ENCODE results near the gene WDHD1.

Gene WDHD1

DNA sequence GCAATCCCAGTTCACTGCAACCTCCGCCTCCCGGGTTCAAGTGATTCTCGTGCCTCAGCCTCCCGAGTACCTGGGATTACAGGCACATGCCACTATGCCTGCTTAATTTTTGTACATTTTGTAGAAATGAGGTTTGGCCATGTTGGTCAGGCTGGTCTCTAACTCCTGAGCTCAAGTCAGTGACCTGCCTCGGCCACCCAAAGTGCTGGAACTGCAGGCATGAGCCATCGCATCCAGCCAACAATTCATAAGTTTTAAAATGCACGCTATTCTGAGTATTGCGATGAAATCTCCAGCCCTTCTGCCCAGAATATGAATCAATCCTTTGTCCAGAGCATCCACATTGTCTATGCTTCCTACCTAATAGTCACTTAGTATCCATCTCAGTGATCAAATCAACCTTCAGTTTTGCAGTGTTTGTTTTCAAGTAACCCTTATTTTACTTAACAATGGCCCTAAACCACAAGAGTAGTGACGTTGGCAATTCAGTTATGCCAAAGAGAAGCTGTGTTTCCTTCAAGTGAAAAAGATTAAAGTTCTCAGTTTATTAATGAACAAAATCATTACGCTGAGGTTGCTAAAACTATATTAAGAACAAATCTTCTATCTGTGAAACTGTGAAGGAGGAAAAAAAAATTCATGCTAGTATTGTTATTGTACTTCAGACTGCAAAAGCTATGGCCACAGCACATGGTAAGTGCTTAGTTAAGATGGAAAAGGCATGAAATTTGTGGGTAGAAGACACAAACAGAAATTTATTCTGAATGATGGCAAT lies 135.2 kb downstream of the WDHD1 start:
- Histone ChIP-seq H3K27ac (ENCODE audit: low read depth, low read length) (no peak overlapping the region), H3K4me3 (ENCODE audit: low read depth, low read length) (no peak overlapping the region), H3K4me1 (ENCODE audit: control insufficient read depth, insufficient read depth, low read length) (peaks cover 15% of the 10 kb centered on the region), H3K9me3 (ENCODE audit: control insufficient read depth, insufficient read depth, low read depth, low read length) (no peaks in the 10 kb centered on the region), H3K36me3 (ENCODE audit: control insufficient read depth, insufficient read depth, low read length) (no peaks in the 10 kb centered on the region), H3K27me3 (ENCODE audit: control insufficient read depth, insufficient read depth, low read length) (no peaks in the 10 kb centered on the region), H3K9ac (ENCODE audit: low read length) (no peak overlapping the region)

DNA sequence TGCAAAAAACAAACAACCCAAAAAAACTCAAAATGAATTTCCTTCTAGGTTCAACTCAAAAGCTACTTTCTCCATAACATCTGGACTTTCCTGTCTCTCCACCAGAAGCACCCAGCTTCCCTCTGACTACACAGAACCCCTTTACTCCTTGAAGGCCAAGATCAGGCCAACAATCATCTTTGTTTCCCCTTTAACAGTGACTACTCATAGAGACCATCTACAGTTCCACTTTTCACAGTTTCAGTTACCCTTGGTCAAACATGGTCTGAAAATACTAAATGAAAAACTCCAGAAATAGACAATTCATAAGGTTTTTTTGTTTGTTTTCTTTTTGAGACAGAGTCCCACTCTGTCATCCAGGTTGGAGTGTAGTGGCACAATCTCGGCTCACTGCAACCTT lies 136.1 kb downstream of the WDHD1 start:
- Histone ChIP-seq H3K27ac (ENCODE audit: low read depth, low read length) (no peak overlapping the region), H3K9ac (ENCODE audit: low read length) (no peak overlapping the region), H3K9me3 (ENCODE audit: control insufficient read depth, insufficient read depth, low read depth, low read length) (no peaks in the 10 kb centered on the region), H3K4me3 (ENCODE audit: low read depth, low read length) (no peak overlapping the region), H3K27me3 (ENCODE audit: control insufficient read depth, insufficient read depth, low read length) (no peaks in the 10 kb centered on the region), H3K36me3 (ENCODE audit: control insufficient read depth, insufficient read depth, low read length) (no peaks in the 10 kb centered on the region), H3K4me1 (ENCODE audit: control insufficient read depth, insufficient read depth, low read length) (peaks cover 15% of the 10 kb centered on the region)

DNA sequence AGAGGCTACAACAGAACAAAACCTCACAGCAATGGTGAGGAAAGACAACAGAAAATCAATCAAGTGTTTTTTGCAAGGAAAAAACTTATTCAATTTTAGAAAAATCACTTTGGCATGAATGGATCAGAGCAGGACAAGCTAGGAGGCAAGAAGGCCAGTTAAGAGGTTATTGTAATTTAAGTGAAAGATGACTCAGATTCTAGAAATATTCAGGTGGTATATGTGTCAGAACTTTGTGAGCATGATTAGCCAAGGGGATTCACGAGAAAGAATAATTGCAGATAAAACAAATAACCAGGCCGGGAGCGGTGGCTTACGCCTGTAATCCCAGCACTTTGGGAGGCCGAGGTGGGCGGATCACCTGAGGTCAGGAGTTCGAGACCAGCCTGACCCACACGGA lies 137.0 kb downstream of the WDHD1 start:
- H3K4me3 ChIP-seq (ENCODE audit: low read depth, low read length) = no peak overlapping the region
- H3K36me3 ChIP-seq (ENCODE audit: control insufficient read depth, insufficient read depth, low read length) = no peaks in the 10 kb centered on the region
- peaks cover 15% of the 10 kb centered on the region for H3K4me1 ChIP-seq (ENCODE audit: control insufficient read depth, insufficient read depth, low read length)
- no peaks in the 10 kb centered on the region for H3K27me3 ChIP-seq (ENCODE audit: control insufficient read depth, insufficient read depth, low read length)
- no peak overlapping the region for H3K27ac ChIP-seq (ENCODE audit: low read depth, low read length)
- no peaks in the 10 kb centered on the region for H3K9me3 ChIP-seq (ENCODE audit: control insufficient read depth, insufficient read depth, low read depth, low read length)
- H3K9ac ChIP-seq (ENCODE audit: low read length) = no peak overlapping the region
